Loucy (cell line): ENCODE data around the gene DNAH7.

Source experiments
- H2AFZ ChIP-seq: fragments of 200-600 bp; sonication (generic); 2 replicates; pipeline ENCODE4 v1.6.0; 2016; ENCODE audit warnings: antibody characterized with exemption, mild to moderate bottlenecking, low read length, moderate library complexity
- H3F3A ChIP-seq: fragments of 200-600 bp; 2 replicates; pipeline ENCODE4 v1.6.0; 2016; ENCODE audit warnings: antibody characterized with exemption, low read depth, mild to moderate bottlenecking
- H3K27me3 ChIP-seq: fragments of 200-600 bp; sonication (generic); 2 replicates; pipeline ENCODE4 v1.6.1; 2014; ENCODE audit warnings: low read length, mild to moderate bottlenecking; ENCODE audit not compliant: insufficient read depth, poor library complexity, severe bottlenecking
- H3K36me3 ChIP-seq: fragments of 200-600 bp; sonication (generic); 2 replicates; pipeline ENCODE4 v1.6.1; 2016; ENCODE audit warnings: low read length; ENCODE audit not compliant: insufficient read depth
- H3K4me1 ChIP-seq: fragments of 200-600 bp; sonication (generic); 2 replicates; pipeline ENCODE4 v1.5.1; 2014; ENCODE audit warnings: low read length, mild to moderate bottlenecking; ENCODE audit not compliant: insufficient read depth, poor library complexity, severe bottlenecking
- H3K4me2 ChIP-seq: fragments of 200-600 bp; sonication (generic); 2 replicates; pipeline ENCODE4 v1.6.0; 2014; ENCODE audit warnings: antibody characterized with exemption, low read length, low read depth, mild to moderate bottlenecking; ENCODE audit not compliant: poor library complexity, severe bottlenecking
- H3K4me3 ChIP-seq: fragments of 200-600 bp; sonication (generic); 2 replicates; pipeline ENCODE4 v1.5.1; 2014; ENCODE audit warnings: low read length, mild to moderate bottlenecking, mixed read lengths; ENCODE audit not compliant: poor library complexity, severe bottlenecking
- H3K79me2 ChIP-seq: fragments of 200-600 bp; sonication (generic); 2 replicates; pipeline ENCODE4 v1.6.1; 2014; ENCODE audit warnings: low read length; ENCODE audit not compliant: insufficient read depth
- H3K9ac ChIP-seq: fragments of 200-600 bp; sonication (generic); 2 replicates; pipeline ENCODE4 v1.6.0; 2014; ENCODE audit warnings: mild to moderate bottlenecking, low read depth, low read length, moderate library complexity; ENCODE audit not compliant: poor library complexity, severe bottlenecking
- H3K9me2 ChIP-seq: fragments of 200-600 bp; sonication (generic); replicated peaks from 2 replicates; pipeline ENCODE4 v1.6.1; 2016; ENCODE audit warnings: low read depth, low read length, mixed read lengths
- H3K9me3 ChIP-seq: fragments of 200-600 bp; sonication (generic); 2 replicates; pipeline ENCODE4 v1.6.1; 2014; ENCODE audit warnings: mild to moderate bottlenecking, antibody characterized with exemption, low read length, low read depth; ENCODE audit not compliant: insufficient read depth
- H4K20me1 ChIP-seq: fragments of 200-600 bp; sonication (generic); 2 replicates; pipeline ENCODE4 v1.6.0; 2014; ENCODE audit warnings: antibody characterized with exemption, low read length, mild to moderate bottlenecking; ENCODE audit not compliant: insufficient read depth, poor library complexity, severe bottlenecking
- EZH2phosphoT487 ChIP-seq: fragments of 200-600 bp; IDR thresholded peaks from 2 replicates; pipeline ENCODE4 v1.6.1; 2018; ENCODE audit warnings: antibody characterized with exemption, mild to moderate bottlenecking, moderate library complexity, borderline replicate concordance
- TF ChIP-seq, protein P1 (sequence below): fragments of 200-600 bp; sonication (generic); conservative IDR thresholded peaks from 2 replicates; pipeline ENCODE4 v1.5.1; 2014; ENCODE audit warnings: mild to moderate bottlenecking, antibody characterized with exemption, low read length

DNAH7 gene

DNA sequence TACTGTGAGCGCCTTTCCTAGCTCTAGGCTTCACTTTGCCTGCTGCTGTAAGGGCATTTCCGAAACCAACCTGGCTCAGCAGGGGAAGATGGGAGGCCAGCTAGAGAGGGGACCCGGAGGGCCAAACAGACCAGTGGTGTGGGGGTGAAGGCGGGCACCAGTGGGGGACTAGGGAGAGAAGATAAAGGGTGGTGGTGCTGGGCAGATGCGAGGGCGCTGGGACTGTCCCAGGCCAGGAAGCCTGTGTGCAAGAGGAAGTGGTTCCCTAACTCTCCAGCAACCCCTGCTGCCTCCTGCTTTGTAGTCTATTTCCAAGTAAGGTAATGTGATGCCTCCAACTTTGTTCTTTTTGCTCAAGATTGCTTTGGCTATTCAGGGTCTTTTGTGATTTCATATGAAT is 73.1 kb downstream of the DNAH7 start:
- no peaks in the 10 kb centered on the region for H3F3A ChIP-seq
- no peaks in the 10 kb centered on the region for H3K9me2 ChIP-seq
- no peaks in the 10 kb centered on the region for H3K4me1 ChIP-seq
- no peak overlapping the region for H3K9ac ChIP-seq
- no peaks in the 10 kb centered on the region for H3K9me3 ChIP-seq
- no peaks in the 10 kb centered on the region for H3K27me3 ChIP-seq
- no peak overlapping the region for H3K4me3 ChIP-seq
- H3K79me2 ChIP-seq: no peaks in the 10 kb centered on the region
- no peaks in the 10 kb centered on the region for H4K20me1 ChIP-seq
- TF ChIP-seq EZH2phosphoT487: no peak
- TF ChIP-seq, protein P1, sequence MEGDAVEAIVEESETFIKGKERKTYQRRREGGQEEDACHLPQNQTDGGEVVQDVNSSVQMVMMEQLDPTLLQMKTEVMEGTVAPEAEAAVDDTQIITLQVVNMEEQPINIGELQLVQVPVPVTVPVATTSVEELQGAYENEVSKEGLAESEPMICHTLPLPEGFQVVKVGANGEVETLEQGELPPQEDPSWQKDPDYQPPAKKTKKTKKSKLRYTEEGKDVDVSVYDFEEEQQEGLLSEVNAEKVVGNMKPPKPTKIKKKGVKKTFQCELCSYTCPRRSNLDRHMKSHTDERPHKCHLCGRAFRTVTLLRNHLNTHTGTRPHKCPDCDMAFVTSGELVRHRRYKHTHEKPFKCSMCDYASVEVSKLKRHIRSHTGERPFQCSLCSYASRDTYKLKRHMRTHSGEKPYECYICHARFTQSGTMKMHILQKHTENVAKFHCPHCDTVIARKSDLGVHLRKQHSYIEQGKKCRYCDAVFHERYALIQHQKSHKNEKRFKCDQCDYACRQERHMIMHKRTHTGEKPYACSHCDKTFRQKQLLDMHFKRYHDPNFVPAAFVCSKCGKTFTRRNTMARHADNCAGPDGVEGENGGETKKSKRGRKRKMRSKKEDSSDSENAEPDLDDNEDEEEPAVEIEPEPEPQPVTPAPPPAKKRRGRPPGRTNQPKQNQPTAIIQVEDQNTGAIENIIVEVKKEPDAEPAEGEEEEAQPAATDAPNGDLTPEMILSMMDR: no peak
- no peak overlapping the region for H3K4me2 ChIP-seq
- no peak overlapping the region for H2AFZ ChIP-seq
- no peaks in the 10 kb centered on the region for H3K36me3 ChIP-seq

DNA sequence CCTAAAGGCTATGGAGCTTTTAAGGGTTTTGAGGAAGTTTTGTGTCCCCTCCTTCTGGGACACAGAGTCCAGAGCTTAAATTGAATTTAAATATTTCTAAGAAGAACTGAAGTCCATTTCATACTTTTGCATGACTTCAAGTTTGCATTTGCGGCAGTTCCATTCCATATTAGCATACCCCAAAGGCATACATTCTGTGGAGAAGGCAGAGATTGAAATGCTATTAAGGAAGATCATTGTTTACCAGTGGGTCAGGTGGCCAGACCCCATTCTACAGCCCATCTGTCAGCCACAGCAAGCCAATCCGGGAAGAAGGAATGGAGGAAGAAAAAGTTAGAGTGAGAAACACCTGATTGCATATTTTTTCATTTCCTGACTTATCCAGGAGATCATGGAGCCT is 75.0 kb downstream of the DNAH7 start:
- no peaks in the 10 kb centered on the region for H3K36me3 ChIP-seq
- H3K9me3 ChIP-seq: no peaks in the 10 kb centered on the region
- H3K4me2 ChIP-seq: no peak overlapping the region
- no peaks in the 10 kb centered on the region for H3F3A ChIP-seq
- no peak overlapping the region for H2AFZ ChIP-seq
- no peaks in the 10 kb centered on the region for H4K20me1 ChIP-seq
- no peaks in the 10 kb centered on the region for H3K4me1 ChIP-seq
- H3K4me3 ChIP-seq: no peak overlapping the region
- no peaks in the 10 kb centered on the region for H3K27me3 ChIP-seq
- H3K9ac ChIP-seq: no peak overlapping the region
- no peak for TF ChIP-seq EZH2phosphoT487
- TF ChIP-seq, protein P1: no peak
- H3K9me2 ChIP-seq: no peaks in the 10 kb centered on the region
- no peaks in the 10 kb centered on the region for H3K79me2 ChIP-seq

DNA sequence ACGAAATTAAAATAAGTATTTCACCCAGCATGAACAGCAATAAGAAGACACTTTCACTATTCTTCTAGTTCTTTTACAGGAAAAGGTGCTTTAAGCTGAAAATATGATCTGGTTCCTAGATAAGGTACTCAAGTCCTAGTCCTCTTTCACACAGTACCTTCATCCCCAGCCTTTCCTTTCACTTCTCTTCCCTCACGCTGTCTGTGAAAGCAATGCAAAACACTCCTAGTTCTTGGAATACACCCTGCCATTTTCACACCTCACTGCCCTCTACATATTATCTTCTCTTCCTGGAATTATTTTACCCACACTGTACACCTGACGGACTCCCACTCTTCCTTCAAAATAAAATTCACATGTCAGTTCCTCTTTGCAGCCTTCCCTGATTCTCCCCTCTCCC is 82.9 kb downstream of the DNAH7 start:
- H3K36me3 ChIP-seq: no peaks in the 10 kb centered on the region
- H3K27me3 ChIP-seq: no peaks in the 10 kb centered on the region
- H4K20me1 ChIP-seq: no peaks in the 10 kb centered on the region
- no peaks in the 10 kb centered on the region for H3F3A ChIP-seq
- peak overlapping the region; percentile 82 for H2AFZ ChIP-seq
- H3K4me3 ChIP-seq: no peak overlapping the region
- H3K79me2 ChIP-seq: no peaks in the 10 kb centered on the region
- TF ChIP-seq, protein P1: no peak
- TF ChIP-seq EZH2phosphoT487: no peak
- no peak overlapping the region for H3K9ac ChIP-seq
- H3K4me2 ChIP-seq: peak overlapping the region; percentile 29
- H3K9me2 ChIP-seq: no peaks in the 10 kb centered on the region
- H3K9me3 ChIP-seq: no peaks in the 10 kb centered on the region
- peaks cover 7% of the 10 kb centered on the region for H3K4me1 ChIP-seq
